HTERT RPE-1 (cell line): ENCODE measurements around the gene AADACL2.

Experiments
- in situ Hi-C: fragments of 300-500 bp; cut with MboI; formaldehyde crosslinking; loops from 4 replicates; pipeline ENCODE4 v1.14.3; 2020; ENCODE audit warnings: low sequenced_read_pairs

The AADACL2 gene

GRCh38 chr3:151800431-151800830 is 66.7 kb downstream of the AADACL2 start:
- in situ Hi-C loops, result no loop called here

GRCh38 chr3:151804267-151804666 is 70.5 kb downstream of the AADACL2 start:
- in situ Hi-C loops, result no loop called here

GRCh38 chr3:151806838-151807237 is 73.1 kb downstream of the AADACL2 start:
- in situ Hi-C loops, result no loop called here
